NCI-H128 (cell line): Measurements from ENCODE around the gene KRTAP10-3.
"Not testable (repeated sequence)": the region's sequence is repeated elsewhere in the genome, so short reads cannot be mapped to it uniquely, and the experiment has no call there.

ENCODE experiments used
- DNase-seq: peaks from one replicate; lab custom pipeline; 2025; ENCODE audit not compliant: unreplicated experiment; lab: John Stamatoyannopoulos, UW

KRTAP10-3 gene

DNA sequence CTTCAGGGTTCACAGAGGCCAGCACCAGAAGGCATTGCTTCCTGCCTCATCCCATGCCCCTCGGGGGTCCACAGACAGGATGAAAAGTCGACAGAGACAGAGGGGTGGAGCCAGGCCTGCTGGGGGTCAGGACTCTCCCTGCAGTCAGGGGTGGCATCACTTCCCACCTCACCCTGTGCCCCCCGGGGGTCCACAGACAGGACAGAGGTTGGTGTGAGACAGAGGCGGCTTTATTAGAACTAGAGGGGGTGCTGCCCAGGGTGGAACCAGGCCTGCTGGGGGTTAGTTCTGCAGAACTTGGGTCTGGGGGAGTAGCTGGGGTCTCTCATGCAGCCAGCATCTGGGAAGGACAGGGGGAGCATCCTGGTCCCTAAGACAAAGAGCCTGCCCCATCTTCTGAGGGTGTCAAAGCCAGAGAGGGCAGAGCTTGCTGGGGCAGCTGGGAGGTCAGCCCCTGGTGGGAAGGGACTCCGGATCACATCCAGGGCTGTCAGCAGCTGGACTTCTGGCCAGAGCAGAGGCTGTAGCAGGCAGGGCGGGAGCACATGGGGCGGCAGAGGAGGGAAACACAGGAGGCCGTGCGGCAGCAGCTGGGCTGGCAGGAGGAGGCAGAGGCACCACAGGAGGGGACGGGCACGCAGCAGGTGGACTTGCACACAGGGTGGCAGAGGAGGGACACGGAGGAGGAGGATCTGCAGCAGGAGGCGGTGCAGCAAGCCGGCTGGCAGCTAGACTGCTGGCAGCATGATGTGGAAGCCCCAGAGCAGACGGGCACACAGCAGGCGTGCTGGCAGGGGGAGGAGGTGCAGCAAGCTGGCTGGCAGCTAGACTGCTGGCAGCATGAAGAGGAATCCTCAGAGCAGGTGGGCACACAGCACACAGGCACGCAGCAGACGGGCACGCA is 32.6 kb upstream of the KRTAP10-3 start:
- DNase-seq: not testable (repeated sequence)

DNA sequence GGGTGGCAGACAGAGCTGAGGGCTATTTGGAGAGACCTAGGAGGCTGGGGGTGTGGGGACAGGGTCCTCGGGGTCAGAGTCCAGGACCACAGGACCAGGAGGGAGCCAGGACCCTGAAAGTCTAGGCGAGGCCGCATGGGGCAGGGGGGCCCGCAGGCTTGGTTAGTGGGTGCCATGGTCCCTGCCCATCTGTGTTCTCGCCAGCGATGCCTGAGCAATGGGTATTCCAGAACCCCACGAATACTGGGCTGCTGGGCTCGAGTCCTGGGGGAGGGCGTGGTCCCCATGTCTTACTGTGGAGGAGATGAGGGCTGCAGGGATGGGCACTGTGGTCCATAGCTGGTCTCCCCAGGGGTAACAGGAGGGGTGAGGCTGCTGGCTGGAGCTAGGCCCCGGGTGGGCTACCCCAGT is 31.7 kb upstream of the KRTAP10-3 start:
- DNase-seq: no peak

DNA sequence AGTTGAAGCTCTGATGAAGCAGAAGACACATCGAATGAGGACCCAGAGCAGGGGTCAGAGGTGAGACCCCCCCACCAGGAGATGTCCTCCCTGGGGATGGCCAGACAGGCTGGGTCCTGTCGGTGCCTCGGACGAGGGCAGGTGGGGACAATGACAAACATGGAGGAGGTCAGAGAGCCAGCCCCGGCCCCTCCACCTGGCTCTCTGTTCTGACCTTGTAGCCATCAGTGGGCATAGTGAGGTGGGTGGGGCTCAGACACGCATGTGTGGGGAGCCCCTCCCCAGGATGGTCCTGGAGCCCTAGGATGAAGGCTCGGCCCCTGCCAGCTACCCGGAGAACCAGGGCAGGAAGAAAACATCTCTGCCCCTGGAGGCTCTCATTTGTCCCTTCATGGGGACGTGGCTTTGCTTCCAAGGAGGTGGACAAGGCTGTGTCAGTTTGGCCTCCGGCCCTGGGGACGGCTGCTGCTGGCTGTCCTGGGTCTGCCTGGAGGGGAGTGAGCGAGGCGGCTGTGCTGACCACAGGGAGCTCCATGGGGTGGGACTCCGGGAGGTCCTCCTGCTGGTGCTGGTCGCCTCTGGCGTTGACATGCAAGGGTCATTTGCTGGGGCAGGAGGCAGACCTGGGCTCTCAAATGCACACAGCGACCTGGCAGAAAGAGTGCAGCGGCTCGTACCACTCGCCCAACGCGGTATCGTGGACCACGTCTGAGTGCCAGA is 31.2 kb upstream of the KRTAP10-3 start:
- DNase-seq: no peak

GRCh38 chr21:44589094-44589493 is 30.5 kb upstream of the KRTAP10-3 start:
- DNase-seq: no peak

DNA sequence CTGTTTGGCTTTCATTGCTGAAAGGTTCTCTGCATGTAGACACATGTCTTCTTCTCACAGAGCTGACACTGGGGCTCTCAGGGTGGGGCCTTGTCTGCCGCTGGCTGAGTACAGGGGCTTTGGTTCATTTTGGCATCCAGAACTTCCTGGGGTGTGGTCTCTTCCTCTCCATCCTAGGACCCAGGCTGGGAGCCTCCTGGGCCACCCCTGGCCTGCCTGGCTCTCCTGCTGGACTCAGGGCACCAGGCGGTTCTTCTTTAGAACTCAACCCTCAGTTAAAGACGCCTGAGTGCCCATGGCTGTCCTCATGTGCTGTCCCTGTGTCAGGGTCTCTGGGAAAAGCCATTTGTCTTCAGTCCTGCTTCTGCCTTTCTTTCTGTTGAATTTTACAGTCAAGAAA is 27.3 kb upstream of the KRTAP10-3 start:
- no peak for DNase-seq

GRCh38 chr21:44583800-44584147 is 25.2 kb upstream of the KRTAP10-3 start:
- DNase-seq: no peak

DNA sequence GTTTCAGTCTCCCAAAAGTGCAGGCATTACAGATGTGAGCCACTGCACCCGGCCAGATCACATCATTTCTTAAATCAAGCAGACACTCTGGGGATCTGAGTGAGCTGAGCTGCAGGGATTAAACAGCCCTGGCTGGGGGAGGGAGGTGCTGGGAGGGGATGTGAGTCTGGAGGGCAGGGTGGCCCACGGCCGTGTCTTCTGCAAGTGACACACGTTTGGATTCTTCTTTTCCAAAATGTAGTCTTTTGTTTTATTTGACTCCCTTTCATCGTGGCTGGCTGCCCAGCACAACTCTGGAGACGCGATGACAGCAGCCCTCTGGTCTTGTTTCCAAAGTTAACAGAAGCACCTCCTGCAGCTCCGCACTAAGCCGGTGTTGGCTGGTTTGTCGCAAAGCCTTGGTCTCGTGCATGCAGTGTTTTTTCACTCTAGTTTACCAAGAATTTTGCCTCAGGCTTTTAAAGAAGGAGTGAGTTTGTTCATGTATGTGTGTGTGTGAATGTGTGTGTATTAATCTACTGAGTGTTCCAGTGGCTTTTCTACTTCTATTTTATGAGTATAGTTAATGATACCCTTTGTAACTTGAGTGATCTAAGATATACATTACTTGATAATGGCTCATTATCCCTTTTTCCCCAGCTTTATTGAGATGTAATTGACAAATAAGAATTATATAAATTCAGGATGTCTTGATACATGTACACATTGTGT is 24.6 kb upstream of the KRTAP10-3 start:
- DNase-seq: no peak

DNA sequence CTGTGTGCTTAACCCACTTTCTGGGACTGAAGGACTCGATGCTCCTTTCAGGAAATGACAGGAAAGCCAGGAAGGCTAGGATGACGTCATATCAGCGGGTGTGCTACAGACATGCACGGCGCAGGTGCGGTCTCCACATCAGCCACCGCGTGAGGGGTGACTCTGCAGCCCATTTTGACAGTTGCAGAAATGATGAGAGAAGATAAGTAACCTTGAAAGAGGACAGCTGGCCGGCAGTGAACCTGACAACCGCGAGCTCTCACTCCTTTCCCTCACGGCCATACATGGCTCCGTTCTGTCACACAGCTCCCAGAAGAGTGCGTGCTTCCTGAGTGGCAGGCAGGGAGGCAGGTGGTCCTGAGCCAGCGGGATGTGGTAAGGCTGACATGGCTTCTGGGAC is 23.5 kb upstream of the KRTAP10-3 start:
- no peak for DNase-seq

- no peak for DNase-seq
Observed at GRCh38 chr21:44581158-44581557, 22.6 kb upstream of the KRTAP10-3 start.

DNA sequence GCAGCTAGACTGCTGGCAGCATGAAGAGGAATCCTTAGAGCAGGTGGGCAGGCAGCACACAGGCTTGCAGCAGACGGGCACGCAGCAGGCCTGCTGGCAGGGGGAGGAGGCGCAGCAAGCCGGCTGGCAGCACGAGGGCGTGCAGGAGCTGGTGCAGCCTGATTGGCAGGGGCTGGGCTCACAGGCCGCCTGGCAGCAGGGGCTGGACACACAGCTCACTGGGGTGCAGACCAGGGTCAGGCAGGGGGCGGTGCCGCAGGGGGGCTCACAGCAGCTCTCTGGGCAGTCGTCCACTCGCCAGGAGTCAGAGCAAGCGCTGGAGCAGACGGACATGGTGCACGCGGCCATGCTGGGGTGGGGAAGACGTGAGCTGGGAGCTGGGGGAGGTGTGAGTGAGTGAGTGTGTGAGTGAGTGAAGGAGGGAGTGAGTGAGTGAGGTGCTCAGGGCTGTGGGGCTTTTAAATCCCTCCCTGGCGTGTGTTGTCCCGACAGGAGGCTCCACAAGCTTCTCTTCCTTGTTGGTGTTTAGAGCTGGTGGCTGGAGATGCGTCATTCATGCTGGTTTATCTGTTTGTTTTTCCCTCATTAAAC is 21.7 kb upstream of the KRTAP10-3 start, which contains the start of gene KRTAP10-5:
Gene KRTAP10-5, minus strand, starts transcription at position 374 of the 591 bp plus-strand sequence. Its CDS starts 26 bp downstream, at position 348.
- not testable (repeated sequence) for DNase-seq

- no peak for DNase-seq
Observed at GRCh38 chr21:44579833-44580144, 21.2 kb upstream of the KRTAP10-3 start.

- DNase-seq: no peak
Observed at GRCh38 chr21:44579056-44579832, 20.6 kb upstream of the KRTAP10-3 start.

DNA sequence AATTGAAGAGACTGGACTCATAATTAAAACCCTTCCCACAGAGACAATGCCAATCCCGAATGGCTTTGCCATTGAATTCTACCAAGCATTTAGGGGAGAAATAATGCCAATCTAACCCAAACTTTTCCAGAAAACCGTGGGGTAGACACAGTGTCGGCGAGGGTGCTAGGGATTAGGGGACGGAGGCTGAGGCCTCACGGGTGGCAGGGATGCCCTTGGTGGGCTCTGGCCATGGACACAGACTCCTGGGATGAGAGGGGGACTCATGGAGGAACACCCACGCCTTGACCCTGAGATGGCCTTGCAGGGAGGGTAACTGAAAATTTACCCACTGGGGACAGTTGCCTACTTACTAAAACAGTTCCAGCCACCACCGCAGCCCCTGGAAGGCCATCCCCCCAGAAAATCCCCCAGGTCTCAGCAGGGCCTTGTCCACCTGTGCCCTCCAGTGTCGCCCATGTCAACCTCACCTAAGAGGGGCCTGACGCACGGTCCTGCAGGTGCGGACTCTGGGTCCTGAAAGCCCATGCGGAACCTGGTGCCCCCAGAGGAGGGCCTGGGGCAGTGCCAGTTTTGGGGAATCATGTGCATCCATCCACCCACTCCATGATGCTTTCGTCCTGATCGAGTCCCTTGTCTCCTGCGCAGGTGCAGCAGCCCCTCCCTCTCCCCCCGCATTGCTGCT is 19.9 kb upstream of the KRTAP10-3 start:
- DNase-seq: no peak

- no peak for DNase-seq
Observed at GRCh38 chr21:44576025-44576420, 17.4 kb upstream of the KRTAP10-3 start.

DNA sequence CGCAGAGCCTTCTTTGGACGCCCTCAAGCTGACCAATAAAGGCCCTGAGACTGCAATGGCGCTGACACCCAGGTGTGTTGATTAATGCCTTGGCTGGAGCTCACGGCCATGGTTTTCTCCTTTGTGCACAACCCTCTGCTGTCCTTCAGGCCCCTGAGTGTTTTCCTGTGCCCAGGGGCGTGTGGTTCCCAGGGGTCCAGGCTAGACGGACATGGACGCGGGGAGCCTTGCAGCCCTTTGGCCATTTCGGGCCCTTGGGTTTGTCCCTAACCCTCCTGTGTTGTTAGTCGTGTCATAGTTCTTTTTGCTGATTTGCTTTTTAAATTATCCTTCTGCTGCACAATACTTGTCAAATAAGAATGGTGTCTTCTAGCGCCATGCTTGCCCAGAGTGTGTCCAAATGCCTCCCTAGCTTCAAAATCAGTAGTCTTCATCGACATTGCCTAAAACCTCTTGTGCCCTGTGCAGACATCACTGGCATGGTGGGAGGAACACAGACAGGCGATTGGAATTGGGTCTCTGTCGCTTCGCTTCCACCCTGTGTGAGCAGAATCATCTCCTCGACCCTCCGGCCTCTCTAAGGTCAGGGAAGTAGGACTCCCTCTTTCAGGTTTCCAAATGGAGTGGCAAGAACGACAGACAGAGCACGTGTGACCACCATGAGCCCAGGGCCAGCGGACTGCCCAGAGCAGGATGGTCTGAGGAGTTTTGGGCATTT is 16.9 kb upstream of the KRTAP10-3 start:
- no peak for DNase-seq

DNA sequence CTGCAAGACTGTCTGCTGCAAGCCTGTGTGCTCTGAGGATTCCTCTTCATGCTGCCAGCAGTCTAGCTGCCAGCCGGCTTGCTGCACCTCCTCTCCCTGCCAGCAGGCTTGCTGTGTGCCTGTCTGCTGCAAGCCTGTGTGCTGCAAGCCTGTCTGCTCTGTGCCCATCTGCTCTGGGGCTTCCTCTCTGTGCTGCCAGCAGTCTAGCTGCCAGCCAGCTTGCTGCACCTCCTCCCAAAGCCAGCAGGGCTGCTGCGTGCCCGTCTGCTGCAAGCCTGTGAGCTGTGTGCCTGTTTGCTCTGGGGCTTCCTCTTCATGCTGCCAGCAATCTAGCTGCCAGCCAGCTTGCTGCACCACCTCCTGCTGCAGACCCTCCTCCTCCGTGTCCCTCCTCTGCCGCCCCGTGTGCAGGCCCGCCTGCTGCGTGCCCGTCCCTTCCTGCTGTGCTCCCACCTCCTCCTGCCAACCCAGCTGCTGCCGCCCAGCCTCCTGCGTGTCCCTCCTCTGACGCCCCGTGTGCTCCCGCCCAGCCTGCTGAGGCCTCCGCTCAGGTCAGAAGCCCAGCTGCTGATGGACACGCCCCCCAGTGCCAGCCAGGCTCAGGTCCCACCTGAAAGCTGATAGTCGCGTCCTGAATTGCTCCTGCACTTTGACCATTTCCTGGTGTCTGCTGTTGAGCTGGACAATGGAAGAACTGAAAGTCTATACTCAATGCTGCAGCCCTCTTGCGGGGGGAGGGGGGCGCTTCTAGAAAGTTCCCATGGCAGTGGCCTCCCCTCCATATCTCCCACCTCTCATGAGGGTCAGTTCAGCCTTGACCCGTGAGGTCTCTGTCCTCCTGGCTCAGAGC is 16.1 kb upstream of the KRTAP10-3 start:
- no peak for DNase-seq

DNA sequence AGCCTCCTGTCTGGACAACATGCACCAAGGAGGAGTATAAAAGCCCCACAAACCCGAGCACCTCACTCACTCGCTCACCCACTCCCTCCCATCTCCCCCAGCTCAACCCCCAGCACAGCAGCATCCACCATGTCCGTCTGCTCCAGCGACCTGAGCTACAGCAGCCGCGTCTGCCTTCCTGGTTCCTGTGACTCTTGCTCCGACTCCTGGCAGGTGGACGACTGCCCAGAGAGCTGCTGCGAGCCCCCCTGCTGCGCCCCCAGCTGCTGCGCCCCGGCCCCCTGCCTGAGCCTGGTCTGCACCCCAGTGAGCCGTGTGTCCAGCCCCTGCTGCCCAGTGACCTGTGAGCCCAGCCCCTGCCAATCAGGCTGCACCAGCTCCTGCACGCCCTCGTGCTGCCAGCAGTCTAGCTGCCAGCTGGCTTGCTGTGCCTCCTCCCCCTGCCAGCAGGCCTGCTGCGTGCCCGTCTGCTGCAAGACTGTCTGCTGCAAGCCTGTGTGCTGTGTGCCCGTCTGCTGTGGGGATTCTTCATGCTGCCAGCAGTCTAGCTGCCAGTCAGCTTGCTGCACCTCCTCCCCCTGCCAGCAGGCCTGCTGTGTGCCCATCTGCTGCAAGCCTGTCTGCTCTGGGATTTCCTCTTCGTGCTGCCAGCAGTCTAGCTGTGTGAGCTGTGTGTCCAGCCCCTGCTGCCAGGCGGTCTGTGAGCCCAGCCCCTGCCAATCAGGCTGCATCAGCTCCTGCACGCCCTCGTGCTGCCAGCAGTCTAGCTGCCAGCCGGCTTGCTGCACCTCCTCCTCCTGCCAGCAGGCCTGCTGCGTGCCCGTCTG is 15.2 kb upstream of the KRTAP10-3 start, which contains the start of gene KRTAP10-4:
Gene KRTAP10-4, plus strand, starts transcription at position 100 of the 827 bp plus-strand sequence. Its CDS starts 30 bp downstream, at position 130.
- DNase-seq: not testable (repeated sequence)
